ENCODE measurements around the gene RAB6B.

RAB6B gene

DNA sequence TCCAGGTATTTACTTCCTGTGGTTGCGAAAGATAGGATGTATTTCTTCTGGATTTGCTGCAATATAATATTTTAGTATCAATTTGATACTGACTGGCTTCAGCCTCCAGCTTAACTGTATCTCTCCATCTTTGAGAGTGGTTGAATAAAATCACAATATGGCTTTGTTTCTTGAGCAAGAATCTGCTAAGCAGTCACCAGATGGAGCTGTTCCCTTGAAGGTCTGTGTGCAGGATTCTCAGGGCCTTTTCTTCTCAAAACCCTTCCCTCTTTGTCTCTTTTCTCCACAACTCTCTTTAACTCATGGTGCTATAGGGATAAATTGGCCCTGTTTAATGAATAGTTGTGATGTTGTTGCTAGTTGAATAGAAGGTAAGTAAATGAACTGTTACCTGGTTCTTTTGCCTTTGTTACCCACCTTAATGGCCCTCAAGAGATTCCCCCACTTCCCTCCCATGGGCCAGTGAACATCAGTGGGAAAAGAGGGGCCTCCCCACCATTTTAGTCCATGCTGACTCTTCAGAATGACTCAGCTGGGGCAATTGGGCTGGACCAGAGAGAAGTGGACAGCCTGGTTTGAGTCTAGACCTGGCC lies 34.8 kb upstream of the RAB6B start:
- peak; percentile 19 to 42 for DNase-seq

DNA sequence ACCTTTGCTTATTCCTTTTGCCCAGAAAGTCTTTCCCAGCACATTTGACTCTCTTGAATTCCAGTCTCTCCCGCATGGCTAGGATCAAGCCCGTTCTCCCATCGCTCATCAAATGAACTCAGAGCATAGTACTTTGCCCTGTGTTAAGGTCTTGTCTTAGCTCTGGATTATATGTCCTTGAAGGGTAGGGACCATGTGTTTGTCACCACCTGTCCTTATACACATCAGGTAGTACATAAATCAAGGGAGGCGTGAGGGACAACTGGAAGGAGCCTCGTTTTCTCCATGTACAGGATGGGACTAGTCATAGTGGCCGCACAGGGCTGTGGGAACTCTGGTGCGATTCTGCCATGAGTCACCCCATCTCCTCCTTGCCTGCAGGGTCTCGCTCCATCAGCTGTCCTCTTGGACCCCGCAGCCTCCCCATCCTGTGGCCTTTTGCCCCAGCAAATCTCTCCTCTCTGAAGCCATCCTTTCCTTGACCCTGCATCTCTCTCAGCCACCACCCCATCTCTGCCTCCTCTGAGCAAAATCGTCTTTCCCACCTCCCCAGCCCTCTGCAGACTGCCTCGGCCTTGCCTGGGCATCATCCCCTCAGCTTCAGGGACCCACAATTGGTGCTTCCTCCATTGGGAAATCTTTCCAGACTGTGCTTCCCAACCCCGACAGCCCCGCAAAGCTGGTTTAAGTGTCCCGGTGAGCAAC lies 33.4 kb upstream of the RAB6B start:
- DNase-seq: no peak

DNA sequence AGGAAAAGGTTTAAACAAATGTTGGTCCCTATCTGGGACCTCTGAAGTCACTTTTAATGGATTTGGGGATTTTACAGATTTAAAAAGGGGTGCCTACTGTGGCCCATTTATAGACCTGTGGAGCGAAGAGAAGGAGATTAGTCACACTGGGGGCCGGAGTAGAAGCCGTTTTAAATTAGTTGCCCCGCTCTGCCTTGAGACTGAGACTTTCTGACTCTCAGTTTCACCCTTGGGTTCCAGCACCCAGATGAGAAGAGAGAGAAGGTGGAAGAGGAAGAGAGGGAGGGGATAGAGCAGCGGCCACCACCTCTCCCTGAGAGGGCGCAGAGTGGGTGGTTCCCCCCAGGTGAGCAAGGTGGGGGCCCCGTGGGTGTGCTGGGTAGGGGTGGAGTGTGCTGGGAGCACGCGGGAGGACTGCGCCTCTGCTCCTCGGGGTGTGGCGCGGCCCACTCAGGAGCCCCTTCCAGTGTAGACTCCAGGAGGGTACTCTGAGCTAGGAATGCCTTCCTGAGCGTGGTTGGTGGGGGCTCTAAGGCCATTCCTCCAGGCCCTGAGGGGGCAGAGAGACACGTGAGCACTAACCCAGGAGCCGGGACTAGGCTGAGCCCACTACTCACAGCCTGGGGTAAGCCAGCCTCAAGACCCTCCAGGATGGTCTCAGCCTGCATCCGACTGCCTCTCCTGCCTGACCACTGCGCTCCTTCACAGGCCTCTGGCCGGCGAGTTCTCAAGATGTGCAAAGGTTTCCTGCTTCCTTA lies 32.6 kb upstream of the RAB6B start:
- DNase-seq: no peak

GRCh38 chr3:133927540-133928066 lies 31.9 kb upstream of the RAB6B start:
- DNase-seq: peak; percentile 24 to 49

GRCh38 chr3:133926736-133927539 lies 31.3 kb upstream of the RAB6B start:
- DNase-seq: no peak

DNA sequence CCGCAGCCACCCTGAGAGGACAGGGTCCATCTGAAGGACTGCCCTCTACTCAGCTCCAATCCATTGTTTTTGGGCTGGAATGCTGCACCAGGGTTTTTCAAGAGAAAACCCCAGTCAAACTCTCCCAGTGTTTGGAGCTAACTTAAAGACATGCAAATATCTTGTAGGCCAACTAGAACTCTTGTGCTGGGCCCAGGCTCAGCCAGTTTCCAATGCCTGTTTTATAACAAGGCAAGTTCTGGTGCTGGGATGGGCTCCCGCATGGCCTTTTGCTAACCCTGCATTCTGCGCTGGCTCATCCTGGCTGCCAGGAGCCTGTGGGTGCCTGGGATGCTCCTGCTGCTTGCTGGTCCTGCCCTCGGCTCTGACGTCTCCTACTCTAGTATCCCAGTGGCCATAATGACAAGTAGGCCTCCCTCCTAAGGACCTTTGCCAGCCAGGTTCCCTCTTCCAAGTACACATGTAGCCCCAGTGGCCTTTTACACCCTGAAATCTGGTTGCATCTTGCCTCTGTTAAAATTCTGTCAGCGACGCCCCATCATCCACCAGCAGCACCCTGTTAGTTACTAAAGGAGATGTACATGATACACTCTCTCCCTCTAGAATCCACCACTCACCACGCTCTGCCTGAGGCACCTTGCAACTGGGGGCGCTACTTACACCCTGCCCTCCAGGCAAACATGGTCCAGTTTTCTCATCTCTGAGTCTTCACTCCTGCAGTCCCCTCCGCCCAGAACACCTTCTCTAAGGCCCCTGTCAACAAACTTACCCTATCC lies 30.5 kb upstream of the RAB6B start:
- DNase-seq: no peak

- no peak for DNase-seq
These were observed 28.4 kb upstream of the RAB6B start for GRCh38 chr3:133924041-133924440.

DNA sequence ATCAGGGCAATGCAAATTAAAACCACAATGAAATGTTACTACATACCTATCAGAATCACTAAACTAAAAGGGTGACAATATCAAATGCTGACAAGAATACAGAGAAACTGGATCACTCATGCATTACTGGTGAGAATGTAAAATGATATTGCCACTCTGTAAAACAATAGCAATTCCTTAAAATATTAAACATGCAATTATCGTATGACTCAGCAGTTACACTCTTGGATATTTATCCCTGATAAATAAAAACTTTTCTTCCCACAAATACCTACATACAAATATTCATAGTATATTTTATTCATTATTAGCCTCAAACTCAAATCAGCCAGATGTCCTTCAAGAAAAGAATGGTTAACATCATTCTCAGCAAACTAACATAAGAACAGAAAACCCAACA lies 25.9 kb upstream of the RAB6B start:
- no peak for DNase-seq

DNA sequence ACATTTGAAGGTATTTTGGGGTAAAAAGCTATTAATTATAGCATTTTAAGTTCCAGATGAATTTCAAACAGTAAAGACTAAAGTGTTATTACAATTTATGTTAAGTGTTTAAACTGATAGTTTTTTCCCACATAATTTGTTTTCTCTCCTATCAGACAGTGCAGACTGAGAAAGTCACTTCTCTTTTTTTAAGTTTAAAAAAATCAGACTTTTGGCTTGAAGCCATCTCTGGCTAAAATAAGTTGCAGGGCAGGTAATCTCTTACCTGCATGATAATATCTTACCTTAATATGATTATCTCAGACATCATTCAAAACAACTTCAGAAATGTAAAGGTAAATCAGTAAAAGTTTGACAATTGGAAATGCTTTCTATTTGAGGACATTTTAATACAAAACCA lies 21.5 kb upstream of the RAB6B start:
- DNase-seq: no peak

- DNase-seq: no peak
These were observed 20.3 kb upstream of the RAB6B start for GRCh38 chr3:133915685-133916658.

DNA sequence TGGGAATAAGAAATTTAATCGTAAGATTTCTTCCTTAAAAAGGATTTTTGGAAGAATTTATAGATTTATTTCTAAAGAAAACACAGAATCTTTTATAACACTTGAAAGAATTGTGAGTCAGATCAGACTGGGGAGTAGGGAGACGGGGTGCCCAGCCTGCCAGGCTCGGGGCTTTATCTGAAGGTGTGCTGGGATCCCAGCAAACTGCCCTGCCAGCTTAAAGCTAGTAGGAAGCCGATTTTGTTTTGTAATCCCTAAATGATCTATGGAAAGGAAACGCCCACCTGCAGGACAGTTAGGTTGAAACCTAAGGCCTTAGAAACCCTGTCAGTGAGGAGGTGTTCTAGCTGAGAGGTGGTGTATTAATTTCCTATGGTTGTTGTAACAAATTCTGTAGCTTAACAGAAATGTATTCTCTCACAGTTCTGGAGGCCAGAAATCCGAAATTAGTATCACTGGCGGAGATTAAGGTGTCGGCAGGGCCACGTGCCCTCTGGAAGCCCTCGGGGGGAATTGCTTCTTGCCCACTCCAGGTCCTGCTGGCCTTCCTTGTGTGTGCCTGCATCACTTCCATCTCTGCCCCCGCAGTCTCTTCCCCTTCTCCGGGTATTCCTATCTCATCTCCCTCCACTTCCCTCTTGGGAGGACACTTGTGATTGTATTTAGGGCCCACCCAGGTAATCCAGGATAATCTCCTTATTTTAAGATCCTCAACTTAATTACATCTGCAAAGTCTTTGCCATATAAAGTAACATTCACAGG lies 19.3 kb upstream of the RAB6B start:
- no peak for DNase-seq

GRCh38 chr3:133910422-133910821 lies 14.7 kb upstream of the RAB6B start:
- no peak for DNase-seq

- DNase-seq: no peak
These were observed 9.7 kb upstream of the RAB6B start for GRCh38 chr3:133905376-133905775.

GRCh38 chr3:133901847-133902246 lies 6.2 kb upstream of the RAB6B start:
- no peak for DNase-seq

DNA sequence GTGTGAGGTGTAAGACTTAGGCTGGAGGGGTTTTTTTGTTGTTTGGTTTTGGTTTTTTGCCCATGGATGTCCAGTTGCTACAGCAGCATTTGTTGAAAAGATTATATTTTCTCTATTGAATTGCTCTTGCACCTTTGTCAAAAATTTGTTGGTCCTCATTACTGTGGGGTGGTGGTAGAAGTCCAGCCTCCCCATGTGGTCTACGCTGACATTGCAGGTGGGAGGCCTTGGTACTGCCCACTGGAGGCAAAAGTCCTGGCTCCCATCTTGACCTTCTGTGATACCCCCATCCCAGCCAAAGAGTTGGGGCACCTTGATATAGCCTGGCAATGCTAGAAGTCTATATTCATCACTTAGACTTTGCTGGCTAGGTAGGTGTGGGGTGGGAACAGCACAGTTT lies 5.4 kb upstream of the RAB6B start:
- DNase-seq: no peak

- DNase-seq: no peak
These were observed 3.6 kb upstream of the RAB6B start for GRCh38 chr3:133899311-133899710.

DNA sequence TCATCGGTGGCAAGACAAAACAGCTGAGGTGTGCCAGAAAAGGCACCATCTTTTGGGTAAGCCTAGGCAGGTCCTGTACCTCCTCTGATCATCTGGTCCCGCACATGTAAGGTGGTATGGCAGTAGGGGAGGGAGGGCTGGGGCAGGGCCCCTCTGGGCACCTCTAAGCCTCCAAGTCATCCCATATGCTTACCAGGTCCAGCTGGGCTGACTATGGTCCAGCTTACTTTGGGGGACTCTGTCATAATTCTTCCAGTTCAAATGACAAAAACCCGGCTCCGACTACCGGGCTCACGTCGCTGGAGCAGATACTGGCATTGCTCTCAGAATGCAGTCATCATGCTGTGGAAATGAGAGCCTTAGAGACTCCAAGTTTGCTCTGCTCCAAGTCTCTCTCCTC lies 1.9 kb upstream of the RAB6B start:
- no peak for DNase-seq

DNA sequence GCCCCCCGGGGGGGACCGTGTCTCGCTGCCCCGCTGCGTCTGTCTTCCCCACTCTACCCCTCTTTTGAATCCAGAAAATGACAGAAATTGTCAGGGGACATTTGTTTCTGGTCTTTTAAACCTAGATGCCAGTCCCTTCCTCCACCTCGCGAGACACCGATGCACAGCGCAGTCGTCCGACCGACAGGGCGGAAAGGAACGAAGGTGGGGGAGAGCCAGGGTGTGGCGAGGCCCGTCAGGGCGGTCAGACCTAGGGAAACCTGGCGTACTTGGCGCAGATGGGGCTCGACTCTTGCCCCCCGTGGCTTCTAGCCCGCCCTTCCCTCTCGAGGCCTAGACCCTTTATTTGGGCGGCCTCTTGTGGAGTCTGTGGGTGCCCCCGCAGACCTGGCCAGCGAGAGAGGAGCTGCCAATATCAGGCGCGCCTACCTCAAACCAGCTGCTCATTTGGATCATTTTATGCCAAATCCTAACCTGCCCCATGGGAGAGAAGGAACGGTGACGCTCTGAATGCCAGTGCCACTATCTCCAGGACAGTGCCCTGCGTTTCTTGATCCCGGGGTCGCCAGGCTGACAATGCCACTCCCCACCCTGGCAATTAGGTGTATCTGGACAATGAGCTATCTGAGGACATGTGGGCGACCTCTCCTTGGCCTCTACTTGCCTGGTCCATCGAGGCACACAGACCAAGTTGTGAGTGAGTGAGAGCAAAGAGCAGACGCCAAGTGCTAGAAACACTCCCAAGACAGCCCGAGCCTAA lies 500 bp upstream of the RAB6B start:
- no peak for DNase-seq
